Measurements from ENCODE around the gene CTNND2. TPM values are rescaled to one million over a fixed set of nuclear protein-coding genes. Genes with fewer than 3 reads are reported as not detected.
A peak's percentile ranks its signal among the peaks of the same experiment; 100 is the strongest.

Gene CTNND2
- total RNA-seq, 1 experiment from 2014 or later: not detected

GRCh38 chr5:11390291-11390767 lies 513.9 kb downstream of the CTNND2 start:
- no peak for DNase-seq (ENCODE audit: low spot score)

- no peak for DNase-seq (ENCODE audit: low spot score)
Measured at GRCh38 chr5:11387382-11387781, 516.9 kb downstream of the CTNND2 start.

- no peak for DNase-seq (ENCODE audit: low spot score)
Measured at GRCh38 chr5:11386398-11386797, 517.8 kb downstream of the CTNND2 start.

- DNase-seq (ENCODE audit: low spot score): no peak
Measured at GRCh38 chr5:11385901-11386293, 518.3 kb downstream of the CTNND2 start.

GRCh38 chr5:11385251-11385900 lies 518.9 kb downstream of the CTNND2 start:
- no peak for DNase-seq (ENCODE audit: low spot score)

- no peak for DNase-seq (ENCODE audit: low spot score)
Measured at GRCh38 chr5:11384441-11385250, 519.6 kb downstream of the CTNND2 start.

GRCh38 chr5:11383506-11384095 lies 520.6 kb downstream of the CTNND2 start:
- no peak for DNase-seq (ENCODE audit: low spot score)

- no peak for DNase-seq (ENCODE audit: low spot score)
Measured at GRCh38 chr5:11378461-11378860, 525.8 kb downstream of the CTNND2 start.

- DNase-seq (ENCODE audit: low spot score): no peak
Measured at GRCh38 chr5:11377896-11378295, 526.4 kb downstream of the CTNND2 start.

- no peak for DNase-seq (ENCODE audit: low spot score)
Measured at GRCh38 chr5:11372191-11372590, 532.1 kb downstream of the CTNND2 start.

GRCh38 chr5:11371021-11371420 lies 533.2 kb downstream of the CTNND2 start:
- DNase-seq (ENCODE audit: low spot score): no peak

GRCh38 chr5:11364531-11364930 lies 539.7 kb downstream of the CTNND2 start:
- DNase-seq (ENCODE audit: low spot score): no peak

GRCh38 chr5:11363631-11364178 lies 540.5 kb downstream of the CTNND2 start:
- no peak for DNase-seq (ENCODE audit: low spot score)

- no peak for DNase-seq (ENCODE audit: low spot score)
Measured at GRCh38 chr5:11361768-11362167, 542.5 kb downstream of the CTNND2 start.

- no peak for DNase-seq (ENCODE audit: low spot score)
Measured at GRCh38 chr5:11357928-11358327, 546.3 kb downstream of the CTNND2 start.

GRCh38 chr5:11355491-11355890 lies 548.8 kb downstream of the CTNND2 start:
- no peak for DNase-seq (ENCODE audit: low spot score)

GRCh38 chr5:11346336-11346735 lies 557.9 kb downstream of the CTNND2 start:
- DNase-seq (ENCODE audit: low spot score): no peak

- DNase-seq (ENCODE audit: low spot score): no peak
Measured at GRCh38 chr5:11335881-11336760, 568.1 kb downstream of the CTNND2 start.

GRCh38 chr5:11334404-11334803 lies 569.8 kb downstream of the CTNND2 start:
- peak; percentile 36 for DNase-seq (ENCODE audit: low spot score)

- no peak for DNase-seq (ENCODE audit: low spot score)
Measured at GRCh38 chr5:11329679-11330078, 574.6 kb downstream of the CTNND2 start.

All from HT-29 (cell line).